Keratinocyte (primary cell): ENCODE measurements around the gene RAB3IP. TPM values are rescaled to one million over a fixed set of nuclear protein-coding genes. Genes with fewer than 3 reads are reported as not detected.

ENCODE experiments used
- DNase-seq: peaks from one replicate; pipeline ENCODE4 v3.0.0-alpha.2; 2011; ENCODE audit warnings: low read depth, missing footprints, low spot score
- FAIRE-seq: peaks from 2 replicates; lab custom pipeline; 2011; peaks lifted over from hg19 to GRCh38; lab: Jason Lieb, UNC
- H2AFZ ChIP-seq: 2 replicates; pipeline ENCODE4 v1.6.0; 2012; ENCODE audit warnings: low read length, control low read depth, inconsistent platforms; ENCODE audit not compliant: control insufficient read depth
- H3K27ac ChIP-seq: 2 replicates; pipeline ENCODE4 v1.5.1; 2011; ENCODE audit warnings: low read length; ENCODE audit not compliant: control insufficient read depth, insufficient read depth
- H3K27me3 ChIP-seq: 3 replicates; pipeline ENCODE4 v1.6.0; 2011; ENCODE audit warnings: low read length; ENCODE audit not compliant: control insufficient read depth, insufficient read depth; ENCODE audit errors: extremely low read depth
- H3K36me3 ChIP-seq, 2 experiments: 2 replicates in 1 of 2; 3 replicates in 1 of 2; pipeline ENCODE4 v1.5.1; 2011; ENCODE audit warnings: low read length in 2 of 2, mild to moderate bottlenecking in 1 of 2; ENCODE audit not compliant: control insufficient read depth in 2 of 2, insufficient read depth in 2 of 2; ENCODE audit errors: extremely low read depth in 1 of 2
- H3K4me1 ChIP-seq: 3 replicates; pipeline ENCODE4 v1.5.1; 2011; ENCODE audit warnings: low read length; ENCODE audit not compliant: control insufficient read depth, insufficient read depth; ENCODE audit errors: extremely low read depth
- H3K4me2 ChIP-seq: 3 replicates; pipeline ENCODE4 v1.6.0; 2011; ENCODE audit warnings: low read depth, low read length; ENCODE audit not compliant: control insufficient read depth, insufficient read depth; ENCODE audit errors: extremely low read depth
- H3K4me3 ChIP-seq, 3 experiments: fragments of 200-600 bp in 1 of 3; sonication (generic) in 1 of 3; 2 replicates in 2 of 3; 3 replicates in 1 of 3; pipeline ENCODE4 v1.5.1; 2011 to 2016; ENCODE audit warnings: low read length in 3 of 3, mild to moderate bottlenecking in 3 of 3, control low read depth in 2 of 3, inconsistent platforms in 1 of 3, low read depth in 1 of 3, mixed read lengths in 1 of 3, mixed run types in 1 of 3, moderate library complexity in 1 of 3; ENCODE audit not compliant: control insufficient read depth in 2 of 3, insufficient read depth in 2 of 3; ENCODE audit errors: extremely low read depth in 1 of 3
- H3K79me2 ChIP-seq: 2 replicates; pipeline ENCODE4 v1.6.0; 2012; ENCODE audit warnings: low read length; ENCODE audit not compliant: control insufficient read depth, insufficient read depth
- H3K9ac ChIP-seq: 3 replicates; pipeline ENCODE4 v1.6.0; 2011; ENCODE audit warnings: low read length; ENCODE audit not compliant: control insufficient read depth, insufficient read depth; ENCODE audit errors: extremely low read depth
- H3K9me1 ChIP-seq: 3 replicates; pipeline ENCODE4 v1.6.0; 2011; ENCODE audit warnings: low read length; ENCODE audit not compliant: control insufficient read depth, insufficient read depth; ENCODE audit errors: extremely low read depth
- H3K9me3 ChIP-seq: 2 replicates; pipeline ENCODE4 v1.5.1; 2012; ENCODE audit warnings: low read depth, low read length; ENCODE audit not compliant: control insufficient read depth
- H4K20me1 ChIP-seq: 3 replicates; pipeline ENCODE4 v1.6.0; 2011; ENCODE audit warnings: low read length; ENCODE audit not compliant: control insufficient read depth, insufficient read depth; ENCODE audit errors: extremely low read depth
- EZH2 ChIP-seq: IDR thresholded peaks from one replicate; pipeline ENCODE4 v1.6.1; 2012; ENCODE audit warnings: inconsistent platforms, mild to moderate bottlenecking, low read length, moderate library complexity
- dilution Hi-C: fragments of 300-500 bp; cut with MboI; formaldehyde crosslinking; loops from one replicate; pipeline ENCODE4 v1.7.0; 2020; ENCODE audit warnings: low sequenced_read_pairs; ENCODE audit not compliant: extremely low pct_ligation_motif_present
- polyA plus RNA-seq, 5 experiments: library from polyadenylated mRNA; depleted of rRNA in 3 of 5; stranded (reverse) in 3 of 5; stranded (forward) in 1 of 5; unstranded in 1 of 5; fragments of >200 nt; gene quantifications; 1 replicate in 1 of 5; 2 replicates in 3 of 5; 3 replicates in 1 of 5; pipeline versions ENCODE4 v1.2.1 to v1.2.3, GENCODE V29; 2011 to 2012; ENCODE audit warnings: missing spikeins in 2 of 5, low read depth in 1 of 5, low replicate concordance in 1 of 5
- TF ChIP-seq, protein P1 (sequence below), 3 experiments: IDR thresholded peaks in 1 of 3; conservative IDR thresholded peaks in 1 of 3; optimal IDR thresholded peaks in 1 of 3; 2 replicates in 2 of 3; 3 replicates in 1 of 3; pipeline versions ENCODE3 to v1.5.1; 2011; ENCODE audit warnings: low read length in 3 of 3, mild to moderate bottlenecking in 3 of 3, moderate library complexity in 2 of 3, control low read depth in 1 of 3, inconsistent platforms in 1 of 3; ENCODE audit not compliant: insufficient read depth in 2 of 3; ENCODE audit errors: extremely low read depth in 1 of 3

The RAB3IP gene
- polyA plus RNA-seq, 1 donor (not counting 4 experiments of a cell fraction or from before 2014, with no cell fraction given), result 30.6 TPM

GRCh38 chr12:69843608-69844007 lies 104.9 kb downstream of the RAB3IP start:
- Histone ChIP-seq H3K4me3 (no peak overlapping the region), H3K4me2 (no peak overlapping the region), H3K27ac (no peak overlapping the region), H4K20me1 (no peaks in the 10 kb centered on the region), H3K9ac (no peak overlapping the region), H3K79me2 (no peaks in the 10 kb centered on the region), H3K9me3 (no peaks in the 10 kb centered on the region), H3K36me3 (no peaks in the 10 kb centered on the region), H3K9me1 (no peaks in the 10 kb centered on the region), H3K4me1 (no peaks in the 10 kb centered on the region), H2AFZ (no peak overlapping the region), H3K27me3 (no peaks in the 10 kb centered on the region)
- FAIRE-seq (no peak), DNase-seq (no peak)
- TF ChIP-seq, protein P1, sequence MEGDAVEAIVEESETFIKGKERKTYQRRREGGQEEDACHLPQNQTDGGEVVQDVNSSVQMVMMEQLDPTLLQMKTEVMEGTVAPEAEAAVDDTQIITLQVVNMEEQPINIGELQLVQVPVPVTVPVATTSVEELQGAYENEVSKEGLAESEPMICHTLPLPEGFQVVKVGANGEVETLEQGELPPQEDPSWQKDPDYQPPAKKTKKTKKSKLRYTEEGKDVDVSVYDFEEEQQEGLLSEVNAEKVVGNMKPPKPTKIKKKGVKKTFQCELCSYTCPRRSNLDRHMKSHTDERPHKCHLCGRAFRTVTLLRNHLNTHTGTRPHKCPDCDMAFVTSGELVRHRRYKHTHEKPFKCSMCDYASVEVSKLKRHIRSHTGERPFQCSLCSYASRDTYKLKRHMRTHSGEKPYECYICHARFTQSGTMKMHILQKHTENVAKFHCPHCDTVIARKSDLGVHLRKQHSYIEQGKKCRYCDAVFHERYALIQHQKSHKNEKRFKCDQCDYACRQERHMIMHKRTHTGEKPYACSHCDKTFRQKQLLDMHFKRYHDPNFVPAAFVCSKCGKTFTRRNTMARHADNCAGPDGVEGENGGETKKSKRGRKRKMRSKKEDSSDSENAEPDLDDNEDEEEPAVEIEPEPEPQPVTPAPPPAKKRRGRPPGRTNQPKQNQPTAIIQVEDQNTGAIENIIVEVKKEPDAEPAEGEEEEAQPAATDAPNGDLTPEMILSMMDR (optimal IDR thresholded peaks at IDR 0.05 in 1 of 3, IDR thresholded peaks at IDR 0.05 in 1 of 3, conservative IDR thresholded peaks at IDR 0.05 in 1 of 3; ENCODE audit: extremely low read depth in 1 of 3, insufficient read depth in 2 of 3, low read length in 3 of 3), result no peak
- no peak for TF ChIP-seq EZH2
- dilution Hi-C loops, result no loop called here

GRCh38 chr12:69844416-69844815 lies 105.8 kb downstream of the RAB3IP start:
- dilution Hi-C loops, result no loop called here
- H2AFZ ChIP-seq, result no peak overlapping the region
- no peak overlapping the region for H3K27ac ChIP-seq
- H3K4me2 ChIP-seq, result no peak overlapping the region
- no peaks in the 10 kb centered on the region for H3K36me3 ChIP-seq
- H3K9me3 ChIP-seq, result no peaks in the 10 kb centered on the region
- FAIRE-seq (no peak), DNase-seq (no peak)
- H3K79me2 ChIP-seq, result no peaks in the 10 kb centered on the region
- H3K4me3 ChIP-seq, result no peak overlapping the region
- H3K9me1 ChIP-seq, result no peaks in the 10 kb centered on the region
- TF ChIP-seq, protein P1 (optimal IDR thresholded peaks at IDR 0.05 in 1 of 3, IDR thresholded peaks at IDR 0.05 in 1 of 3, conservative IDR thresholded peaks at IDR 0.05 in 1 of 3; ENCODE audit: extremely low read depth in 1 of 3, insufficient read depth in 2 of 3, low read length in 3 of 3), result no peak
- TF ChIP-seq EZH2, result no peak
- no peak overlapping the region for H3K9ac ChIP-seq
- no peaks in the 10 kb centered on the region for H4K20me1 ChIP-seq
- no peaks in the 10 kb centered on the region for H3K27me3 ChIP-seq
- no peaks in the 10 kb centered on the region for H3K4me1 ChIP-seq
